Skin epidermis (tissue), 12 donors: ENCODE measurements around the gene GTPBP2.
"Not testable (repeated sequence)": the region's sequence is repeated elsewhere in the genome, so short reads cannot be mapped to it uniquely, and the experiment has no call there.

Experiments
- H3K27ac ChIP-seq, 21 experiments: fragments of 200-600 bp; sonication (generic) in 11 of 21; one replicate each; pipeline ENCODE4 v1.5.0; 2020; ENCODE audit warnings: mild to moderate bottlenecking in 3 of 21, inconsistent platforms in 2 of 21, moderate library complexity in 2 of 21
- H3K4me3 ChIP-seq, 7 experiments: fragments of 200-600 bp; sonication (generic) in 2 of 7; one replicate each; pipeline ENCODE4 v1.5.0; 2020; ENCODE audit warnings: inconsistent platforms in 2 of 7, mild to moderate bottlenecking in 2 of 7, moderate library complexity in 1 of 7

Gene GTPBP2

GRCh38 chr6:43593938-43594337, 35.1 kb downstream of the GTPBP2 start:
- Histone ChIP-seq H3K27ac (no peak overlapping the region), H3K4me3 (no peak overlapping the region)

GRCh38 chr6:43589564-43589963, 39.5 kb downstream of the GTPBP2 start:
- not testable (repeated sequence) for H3K27ac ChIP-seq, H3K4me3 ChIP-seq

GRCh38 chr6:43588194-43588593, 40.9 kb downstream of the GTPBP2 start:
- Histone ChIP-seq H3K27ac (no peak overlapping the region), H3K4me3 (no peak overlapping the region)

- no peak overlapping the region for H3K4me3 ChIP-seq
- peak overlapping the region in 3 of 21 experiments; percentile 7 to 40 (median 14) for H3K27ac ChIP-seq
These were observed 44.0 kb downstream of the GTPBP2 start for GRCh38 chr6:43584892-43585570.

- no peak overlapping the region for H3K27ac ChIP-seq
These were observed 46.2 kb downstream of the GTPBP2 start for GRCh38 chr6:43582911-43583310.

GRCh38 chr6:43579171-43579570, 49.9 kb downstream of the GTPBP2 start:
- Histone ChIP-seq H3K4me3 (no peak overlapping the region), H3K27ac (peak overlapping the region in 1 of 21 experiments; percentile 37)

More at GRCh38 chr6:43582911-43583310, 46.2 kb downstream of the GTPBP2 start:
- no peak overlapping the region for H3K4me3 ChIP-seq

- peak overlapping the region in 1 of 21 experiments; percentile 4 for H3K27ac ChIP-seq
- H3K4me3 ChIP-seq, result no peak overlapping the region
These were observed 50.3 kb downstream of the GTPBP2 start for GRCh38 chr6:43578748-43579147.

- H3K4me3 ChIP-seq, result peak within 1 kb of the TSS; percentile 61 to 100 (median 97)
- H3K27ac ChIP-seq, result peak within 1 kb of the TSS; percentile 40 to 91 (median 84)
These were observed 53.1 kb downstream of the GTPBP2 start, which contains the start of the genes POLH and XPO5 for GRCh38 chr6:43575772-43576551. POLH (plus strand) TSS chr6:43576185; CDS start chr6:43582320, 6,135 bp downstream. XPO5 (minus strand) TSS chr6:43576038; CDS start chr6:43575864, 174 bp downstream.

- peak overlapping the region; percentile 61 to 100 (median 97) for H3K4me3 ChIP-seq
- peak overlapping the region; percentile 40 to 91 (median 84) for H3K27ac ChIP-seq
These were observed 53.8 kb downstream of the GTPBP2 start for GRCh38 chr6:43575105-43575771.

GRCh38 chr6:43572015-43572414, 57.0 kb downstream of the GTPBP2 start:
- H3K27ac ChIP-seq, result no peak overlapping the region
- no peak overlapping the region for H3K4me3 ChIP-seq

- Histone ChIP-seq H3K4me3 (no peak overlapping the region), H3K27ac (no peak overlapping the region)
These were observed 58.1 kb downstream of the GTPBP2 start for GRCh38 chr6:43570876-43571441.
